ENCODE data around the gene LDLR. TPM values are rescaled to one million over a fixed set of nuclear protein-coding genes. Genes with fewer than 3 reads are reported as not detected.
A peak's percentile ranks its signal among the peaks of the same experiment; 100 is the strongest.

Gene LDLR
- polyA plus RNA-seq, 1 experiment, result 49.6 TPM

DNA sequence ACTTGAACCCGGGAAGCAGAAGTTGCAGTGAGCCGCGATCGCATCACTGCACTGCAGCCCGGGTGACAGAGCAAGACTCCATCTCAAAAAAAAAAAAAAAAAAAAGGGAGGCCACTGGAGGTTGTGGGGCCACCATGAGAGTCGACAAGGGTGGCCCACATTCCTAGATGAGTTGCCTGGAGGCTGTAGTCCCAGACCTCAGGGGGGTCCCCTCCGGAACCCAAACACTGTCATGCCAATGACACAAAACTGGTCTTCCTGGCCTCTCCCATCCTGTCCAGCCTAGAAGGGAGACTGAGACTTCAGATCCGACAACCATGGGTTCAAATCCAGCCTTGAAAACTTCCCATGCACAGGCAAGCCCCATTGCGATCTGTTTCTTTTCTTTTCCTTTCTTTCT lies 51.6 kb downstream of the LDLR start:
- TF ChIP-seq, protein P1, sequence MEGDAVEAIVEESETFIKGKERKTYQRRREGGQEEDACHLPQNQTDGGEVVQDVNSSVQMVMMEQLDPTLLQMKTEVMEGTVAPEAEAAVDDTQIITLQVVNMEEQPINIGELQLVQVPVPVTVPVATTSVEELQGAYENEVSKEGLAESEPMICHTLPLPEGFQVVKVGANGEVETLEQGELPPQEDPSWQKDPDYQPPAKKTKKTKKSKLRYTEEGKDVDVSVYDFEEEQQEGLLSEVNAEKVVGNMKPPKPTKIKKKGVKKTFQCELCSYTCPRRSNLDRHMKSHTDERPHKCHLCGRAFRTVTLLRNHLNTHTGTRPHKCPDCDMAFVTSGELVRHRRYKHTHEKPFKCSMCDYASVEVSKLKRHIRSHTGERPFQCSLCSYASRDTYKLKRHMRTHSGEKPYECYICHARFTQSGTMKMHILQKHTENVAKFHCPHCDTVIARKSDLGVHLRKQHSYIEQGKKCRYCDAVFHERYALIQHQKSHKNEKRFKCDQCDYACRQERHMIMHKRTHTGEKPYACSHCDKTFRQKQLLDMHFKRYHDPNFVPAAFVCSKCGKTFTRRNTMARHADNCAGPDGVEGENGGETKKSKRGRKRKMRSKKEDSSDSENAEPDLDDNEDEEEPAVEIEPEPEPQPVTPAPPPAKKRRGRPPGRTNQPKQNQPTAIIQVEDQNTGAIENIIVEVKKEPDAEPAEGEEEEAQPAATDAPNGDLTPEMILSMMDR (IDR thresholded peaks at IDR 0.05; ENCODE audit: low read depth, low read length), result no peak
- Histone ChIP-seq H3K9me3 (ENCODE audit: control insufficient read depth, insufficient read depth, low read length) (peaks cover 5% of the 10 kb centered on the region), H3K4me3 (ENCODE audit: low read depth, low read length) (no peak overlapping the region), H3K27me3 (ENCODE audit: control insufficient read depth, insufficient read depth, low read length) (no peaks in the 10 kb centered on the region), H3K27ac (ENCODE audit: low read depth, low read length) (no peak overlapping the region)
- CTCF ChIA-PET, result no interaction called here
- no peak for DNase-seq (ENCODE audit: low read depth, low spot score)
- POLR2A ChIA-PET, result interaction anchor here (0.7 kb wide), 1 partner anchor 16 kb away, joined by 8 read pairs; no protein-coding TSS in a partner anchor

DNA sequence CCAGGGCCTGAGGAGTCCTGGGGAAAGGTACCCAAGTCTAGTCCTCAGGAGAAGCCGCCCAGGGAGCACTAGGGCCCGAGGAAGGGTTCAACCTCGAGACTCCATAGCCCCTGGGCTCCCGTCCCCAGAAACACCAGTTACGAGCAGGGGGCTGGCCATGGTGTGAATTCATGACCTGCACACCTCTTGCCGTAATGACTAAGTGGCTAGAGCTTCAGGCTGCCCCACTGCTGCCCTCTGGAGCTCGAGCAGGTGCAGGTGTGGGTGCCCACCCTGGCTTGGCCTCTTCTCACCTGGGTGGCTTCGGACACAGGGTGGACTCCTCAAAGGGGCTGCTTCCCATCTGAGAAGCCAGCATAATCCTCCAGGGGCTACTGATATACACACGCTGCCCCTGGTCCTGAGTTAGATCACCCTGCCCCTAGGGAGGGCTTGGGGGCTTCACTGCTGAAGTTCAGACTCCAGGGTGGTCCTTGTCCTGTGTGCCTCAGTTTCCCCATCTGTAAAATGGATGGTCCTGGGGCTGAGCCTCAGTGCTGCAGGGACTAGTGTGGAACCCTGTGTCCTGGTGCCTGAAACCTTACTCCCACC lies 52.8 kb downstream of the LDLR start:
- no peak for DNase-seq (ENCODE audit: low read depth, low spot score)
- peaks cover 5% of the 10 kb centered on the region for H3K9me3 ChIP-seq (ENCODE audit: control insufficient read depth, insufficient read depth, low read length)
- ChIA-PET CTCF (interaction anchor here (1.0 to 1.4 kb wide), 2 partner anchors 16 to 62 kb away, joined by 3 to 5 read pairs; no protein-coding TSS in a partner anchor), POLR2A (interaction anchor here (0.7 to 3.5 kb wide), 3 partner anchors 14 to 27 kb away, joined by 6 to 12 read pairs (median 6); no protein-coding TSS in a partner anchor)
- TF ChIP-seq, protein P1 (IDR thresholded peaks at IDR 0.05; ENCODE audit: low read depth, low read length), result no peak
- no peaks in the 10 kb centered on the region for H3K27me3 ChIP-seq (ENCODE audit: control insufficient read depth, insufficient read depth, low read length)
- no peak overlapping the region for H3K4me3 ChIP-seq (ENCODE audit: low read depth, low read length)
- peak overlapping the region; percentile 61 for H3K27ac ChIP-seq (ENCODE audit: low read depth, low read length)

DNA sequence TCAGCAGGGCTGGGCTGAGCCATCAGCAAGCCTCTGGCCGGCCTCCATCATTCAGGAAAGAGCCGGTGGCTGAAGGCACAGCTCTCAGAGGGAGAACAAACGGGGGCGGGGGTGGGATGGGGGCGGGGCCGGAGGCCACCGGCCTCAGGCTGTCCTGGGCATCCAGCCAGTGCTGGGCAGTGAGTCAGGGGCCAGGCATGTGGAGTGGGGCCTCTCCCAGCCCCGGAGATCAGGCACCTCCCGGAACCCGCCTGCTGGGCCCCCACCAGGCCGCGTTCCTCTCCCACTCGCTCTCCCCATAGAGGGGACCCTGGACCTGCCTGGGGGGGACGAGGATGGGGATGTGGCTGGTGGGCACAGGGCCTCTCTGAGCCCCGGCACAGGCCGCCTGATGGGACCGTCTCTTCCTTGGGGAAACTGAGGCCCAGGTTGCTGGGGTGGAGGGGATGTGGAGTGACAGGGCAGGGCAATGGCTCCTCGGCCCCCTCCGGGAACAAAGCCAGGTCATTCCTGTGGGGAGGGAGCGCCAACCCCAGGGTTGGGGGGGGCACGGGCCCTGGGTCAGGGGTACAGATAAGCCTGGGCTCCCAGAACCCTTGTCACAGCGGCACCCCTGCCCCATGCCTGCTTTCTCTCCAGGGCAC lies 53.4 kb downstream of the LDLR start:
- POLR2A ChIA-PET, result interaction anchor here (0.5 to 3.5 kb wide), 5 partner anchors 10 to 66 kb away, joined by 5 to 12 read pairs (median 6); no protein-coding TSS in a partner anchor

DNA sequence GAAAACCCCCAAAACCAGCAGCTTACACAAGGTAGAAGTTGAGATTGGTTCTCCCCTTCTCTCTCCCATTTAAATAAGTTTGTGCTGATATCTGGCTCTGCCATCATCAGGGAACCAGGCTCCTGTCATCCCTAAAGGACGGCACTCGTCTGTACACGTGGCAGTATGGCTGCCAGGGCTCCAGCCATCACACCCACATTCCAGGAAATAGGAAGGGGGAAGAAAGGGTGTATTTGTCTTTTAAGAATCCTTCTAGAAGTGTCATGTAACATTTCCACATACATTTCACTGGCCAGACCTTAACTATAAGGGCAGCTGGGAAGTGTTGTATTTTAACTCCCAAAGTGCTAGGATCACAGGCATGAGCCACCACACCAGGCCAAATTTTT lies 56.3 kb downstream of the LDLR start:
- TF ChIP-seq, protein P1 (IDR thresholded peaks at IDR 0.05; ENCODE audit: low read depth, low read length), result no peak
- DNase-seq (ENCODE audit: low read depth, low spot score), result no peak
- Histone ChIP-seq H3K27me3 (ENCODE audit: control insufficient read depth, insufficient read depth, low read length) (no peaks in the 10 kb centered on the region), H3K4me3 (ENCODE audit: low read depth, low read length) (no peak overlapping the region), H3K9me3 (ENCODE audit: control insufficient read depth, insufficient read depth, low read length) (peaks cover 5% of the 10 kb centered on the region), H3K27ac (ENCODE audit: low read depth, low read length) (no peak overlapping the region)
- POLR2A ChIA-PET, result no interaction called here
- CTCF ChIA-PET, result no interaction called here

More for the DNA sequence above, 53.4 kb downstream of the LDLR start:
- peak overlapping the region; percentile 100 for H3K27ac ChIP-seq (ENCODE audit: low read depth, low read length)
- DNase-seq (ENCODE audit: low read depth, low spot score), result peak; percentile 92
- peak overlapping the region; percentile 33 for H3K4me3 ChIP-seq (ENCODE audit: low read depth, low read length)
- TF ChIP-seq, protein P1 (IDR thresholded peaks at IDR 0.05; ENCODE audit: low read depth, low read length), result no peak
- CTCF ChIA-PET, result interaction anchor here (1.0 to 1.4 kb wide), 2 partner anchors 16 to 61 kb away, joined by 3 to 5 read pairs; no protein-coding TSS in a partner anchor
- peaks cover 5% of the 10 kb centered on the region for H3K9me3 ChIP-seq (ENCODE audit: control insufficient read depth, insufficient read depth, low read length)
- H3K27me3 ChIP-seq (ENCODE audit: control insufficient read depth, insufficient read depth, low read length), result no peaks in the 10 kb centered on the region

DNA sequence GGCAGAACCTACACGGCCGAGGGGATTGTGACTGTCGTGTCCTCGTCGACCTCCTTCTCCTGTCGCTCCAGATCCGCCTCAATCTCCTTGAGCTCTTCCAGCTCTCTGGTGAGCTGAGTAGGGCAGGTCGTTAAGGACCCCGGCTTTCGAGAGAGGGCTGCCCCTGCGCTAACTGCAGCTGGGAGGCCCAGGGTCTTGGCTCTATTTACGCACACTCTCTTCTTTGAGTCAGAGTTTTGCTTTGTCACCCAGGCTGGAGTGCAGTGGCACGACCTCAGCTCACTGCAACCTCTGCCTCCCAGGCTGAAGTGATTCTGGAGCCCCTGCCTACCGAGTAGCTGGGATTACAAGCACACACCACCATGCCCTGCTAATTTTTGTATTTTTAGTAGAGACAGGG lies 58.7 kb downstream of the LDLR start:
- no peak overlapping the region for H3K27ac ChIP-seq (ENCODE audit: low read depth, low read length)
- TF ChIP-seq, protein P1 (IDR thresholded peaks at IDR 0.05; ENCODE audit: low read depth, low read length), result no peak
- no peak overlapping the region for H3K4me3 ChIP-seq (ENCODE audit: low read depth, low read length)
- H3K9me3 ChIP-seq (ENCODE audit: control insufficient read depth, insufficient read depth, low read length), result peaks cover 5% of the 10 kb centered on the region
- ChIA-PET POLR2A (interaction anchor here (0.6 kb wide), 2 partner anchors 15 to 20 kb away, joined by 4 to 6 read pairs; no protein-coding TSS in a partner anchor), CTCF (no interaction called here)
- DNase-seq (ENCODE audit: low read depth, low spot score), result no peak
- no peaks in the 10 kb centered on the region for H3K27me3 ChIP-seq (ENCODE audit: control insufficient read depth, insufficient read depth, low read length)
